Stimulated activated CD8-positive, alpha-beta memory T cell treated with anti-CD3 and anti-CD28 coated beads, Interleukin-15, amount 100 ng/mL, for 48 hours (primary cell): ENCODE data around the gene SPON2.
A peak's percentile ranks its signal among the peaks of the same experiment; 100 is the strongest.
"Not testable (repeated sequence)": the region's sequence is repeated elsewhere in the genome, so short reads cannot be mapped to it uniquely, and the experiment has no call there.

Experiments used
- DNase-seq, 2 donors: peaks; one replicate each; pipeline ENCODE4 v3.0.0-alpha.2; 2020; ENCODE audit warnings: low read depth in 2 of 2

The SPON2 gene

GRCh38 chr4:1151541-1151940, 20.8 kb downstream of the SPON2 start:
- no peak for DNase-seq

- DNase-seq, result no peak
Measured at GRCh38 chr4:1150875-1151274, 21.5 kb downstream of the SPON2 start.

- DNase-seq, result no peak
Measured at GRCh38 chr4:1139860-1140259, 32.5 kb downstream of the SPON2 start.

- no peak for DNase-seq
Measured at GRCh38 chr4:1137850-1138249, 34.5 kb downstream of the SPON2 start.

- DNase-seq, result no peak
Measured at GRCh38 chr4:1137063-1137776, 35.2 kb downstream of the SPON2 start.

GRCh38 chr4:1136048-1136447, 36.3 kb downstream of the SPON2 start:
- DNase-seq, result no peak

- DNase-seq, result no peak
Measured at GRCh38 chr4:1133033-1133432, 39.4 kb downstream of the SPON2 start.

GRCh38 chr4:1130316-1131186, 41.8 kb downstream of the SPON2 start:
- peak; percentile 22 to 36 for DNase-seq

GRCh38 chr4:1126506-1126905, 45.9 kb downstream of the SPON2 start:
- no peak for DNase-seq

GRCh38 chr4:1125466-1125865, 46.9 kb downstream of the SPON2 start:
- not testable (repeated sequence) for DNase-seq

- no peak for DNase-seq
Measured at GRCh38 chr4:1124818-1125217, 47.6 kb downstream of the SPON2 start.

GRCh38 chr4:1122505-1122904, 49.9 kb downstream of the SPON2 start:
- no peak for DNase-seq
